ENCODE data around the gene BEND5. TPM values are rescaled to one million over a fixed set of nuclear protein-coding genes. Genes with fewer than 3 reads are reported as not detected.

The BEND5 gene
- total RNA-seq, 1 experiment from 2014 or later: not detected

DNA sequence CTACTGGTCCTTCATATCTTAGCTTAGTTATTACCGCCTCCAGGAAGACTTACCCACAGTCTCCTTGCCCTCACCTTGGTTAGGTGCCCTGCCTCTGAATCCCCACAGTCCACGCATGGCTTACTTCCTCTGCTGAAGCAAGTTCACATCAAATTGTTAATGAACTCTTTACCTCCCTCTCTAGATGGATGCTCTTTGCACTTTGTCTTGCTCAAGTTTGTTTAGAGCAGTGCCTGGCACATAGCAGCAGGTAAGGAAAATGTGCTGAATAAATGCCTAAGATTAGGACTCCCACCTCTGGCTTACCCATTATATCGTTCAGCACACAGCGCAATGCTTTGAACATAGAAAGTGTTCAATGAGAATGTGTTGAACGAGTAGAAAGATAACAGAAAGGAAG is 90.5 kb downstream of the BEND5 start:
- BruUV-seq (replicated peaks): no TSS peak
- TF ChIP-seq EZH2 (IDR thresholded peaks at IDR 0.05; ENCODE audit: low read depth): no peak
- TF ChIP-seq, protein P1, sequence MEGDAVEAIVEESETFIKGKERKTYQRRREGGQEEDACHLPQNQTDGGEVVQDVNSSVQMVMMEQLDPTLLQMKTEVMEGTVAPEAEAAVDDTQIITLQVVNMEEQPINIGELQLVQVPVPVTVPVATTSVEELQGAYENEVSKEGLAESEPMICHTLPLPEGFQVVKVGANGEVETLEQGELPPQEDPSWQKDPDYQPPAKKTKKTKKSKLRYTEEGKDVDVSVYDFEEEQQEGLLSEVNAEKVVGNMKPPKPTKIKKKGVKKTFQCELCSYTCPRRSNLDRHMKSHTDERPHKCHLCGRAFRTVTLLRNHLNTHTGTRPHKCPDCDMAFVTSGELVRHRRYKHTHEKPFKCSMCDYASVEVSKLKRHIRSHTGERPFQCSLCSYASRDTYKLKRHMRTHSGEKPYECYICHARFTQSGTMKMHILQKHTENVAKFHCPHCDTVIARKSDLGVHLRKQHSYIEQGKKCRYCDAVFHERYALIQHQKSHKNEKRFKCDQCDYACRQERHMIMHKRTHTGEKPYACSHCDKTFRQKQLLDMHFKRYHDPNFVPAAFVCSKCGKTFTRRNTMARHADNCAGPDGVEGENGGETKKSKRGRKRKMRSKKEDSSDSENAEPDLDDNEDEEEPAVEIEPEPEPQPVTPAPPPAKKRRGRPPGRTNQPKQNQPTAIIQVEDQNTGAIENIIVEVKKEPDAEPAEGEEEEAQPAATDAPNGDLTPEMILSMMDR (conservative IDR thresholded peaks at IDR 0.05): no peak
- POLR2A ChIA-PET (ENCODE audit: unreplicated experiment): no interaction called here

DNA sequence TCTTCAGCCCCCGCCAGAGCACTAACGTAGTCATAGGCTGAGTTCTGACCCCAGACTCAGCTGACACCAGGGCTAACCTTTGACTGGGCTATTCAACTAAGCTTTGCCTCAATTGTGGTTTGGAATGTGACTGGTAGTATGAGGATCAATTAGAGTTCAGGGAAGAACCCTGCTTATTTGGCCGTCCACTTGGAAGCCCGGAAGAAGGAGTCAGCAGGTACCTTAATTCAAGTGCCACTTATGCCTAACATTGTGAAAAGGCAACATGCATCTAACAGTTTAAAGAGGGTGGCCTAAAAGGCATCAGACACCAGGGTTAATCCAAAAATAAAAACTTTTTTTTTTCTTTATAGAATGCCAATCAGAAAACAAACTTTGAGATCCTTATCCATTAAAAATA is 92.3 kb downstream of the BEND5 start:
- intact Hi-C loops (cut with micrococcal nuclease; ENCODE audit: unreplicated experiment): no loop called here
- Histone ChIP-seq H2AFZ (no peak overlapping the region), H3K4me1 (replicated peaks; ENCODE audit: insufficient read depth) (no peaks in the 10 kb centered on the region), H3K79me2 (ENCODE audit: low read depth) (no peaks in the 10 kb centered on the region), H4K20me1 (ENCODE audit: insufficient read depth) (no peaks in the 10 kb centered on the region), H3K27ac (no peak overlapping the region), H3K4me2 (no peak overlapping the region), H3K9me3 (ENCODE audit: insufficient read depth, low read depth) (no peaks in the 10 kb centered on the region), H3K36me3 (ENCODE audit: low read depth) (no peaks in the 10 kb centered on the region), H3K4me3 (no peak overlapping the region), H3F3A (ENCODE audit: insufficient read depth, low read depth) (no peaks in the 10 kb centered on the region), H3K27me3 (ENCODE audit: insufficient read depth, low read depth) (peaks cover 12% of the 10 kb centered on the region; the same call in 1 of the 2 replicates), H3K9me2 (ENCODE audit: insufficient read depth) (no peaks in the 10 kb centered on the region)
- TF ChIP-seq, protein P1 (conservative IDR thresholded peaks at IDR 0.05): no peak
- TF ChIP-seq EZH2 (IDR thresholded peaks at IDR 0.05; ENCODE audit: low read depth): no peak
- ChIA-PET CTCF (no interaction called here), POLR2A (ENCODE audit: unreplicated experiment) (no interaction called here)
- DNase-seq: no peak
- no TSS peak for BruUV-seq (replicated peaks)

More for the DNA sequence above, 90.5 kb downstream of the BEND5 start:
- Histone ChIP-seq H3F3A (ENCODE audit: insufficient read depth, low read depth) (no peaks in the 10 kb centered on the region), H3K4me1 (replicated peaks; ENCODE audit: insufficient read depth) (no peaks in the 10 kb centered on the region), H3K27me3 (ENCODE audit: insufficient read depth, low read depth) (peaks cover 12% of the 10 kb centered on the region; the same call in 1 of the 2 replicates), H3K9me2 (ENCODE audit: insufficient read depth) (no peaks in the 10 kb centered on the region), H3K9me3 (ENCODE audit: insufficient read depth, low read depth) (no peaks in the 10 kb centered on the region), H4K20me1 (ENCODE audit: insufficient read depth) (no peaks in the 10 kb centered on the region), H3K27ac (no peak overlapping the region), H3K4me2 (no peak overlapping the region), H3K79me2 (ENCODE audit: low read depth) (no peaks in the 10 kb centered on the region), H3K36me3 (ENCODE audit: low read depth) (no peaks in the 10 kb centered on the region), H2AFZ (no peak overlapping the region), H3K4me3 (no peak overlapping the region)
- DNase-seq: no peak
- CTCF ChIA-PET: no interaction called here
- intact Hi-C loops (cut with micrococcal nuclease; ENCODE audit: unreplicated experiment): no loop called here

DNA sequence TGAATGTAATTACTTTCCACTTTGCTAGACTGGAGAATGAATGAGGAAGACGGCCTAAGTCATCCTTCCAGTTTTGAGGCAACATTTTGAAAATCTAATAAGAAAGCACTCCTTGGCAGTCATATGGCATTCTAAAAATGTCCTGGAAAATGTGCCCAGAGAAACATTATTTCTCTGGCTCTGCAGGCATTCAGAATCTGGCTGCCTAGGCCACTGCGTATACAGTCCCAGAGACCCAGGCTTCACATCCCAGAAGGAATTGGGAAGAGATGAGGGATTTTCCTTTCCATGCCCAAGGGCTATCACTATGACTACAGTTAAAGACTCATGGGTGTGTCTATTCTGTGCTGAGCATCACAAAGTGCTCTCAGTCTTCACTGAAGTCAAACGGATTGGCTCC is 92.9 kb downstream of the BEND5 start:
- H3K27ac ChIP-seq: no peak overlapping the region
- H3K4me1 ChIP-seq (replicated peaks; ENCODE audit: insufficient read depth): no peaks in the 10 kb centered on the region
- no peak overlapping the region for H3K4me3 ChIP-seq
- H3K9me3 ChIP-seq (ENCODE audit: insufficient read depth, low read depth): no peaks in the 10 kb centered on the region
- H3K36me3 ChIP-seq (ENCODE audit: low read depth): no peaks in the 10 kb centered on the region
- H3F3A ChIP-seq (ENCODE audit: insufficient read depth, low read depth): no peaks in the 10 kb centered on the region
- H2AFZ ChIP-seq: no peak overlapping the region
- DNase-seq: no peak
- no peaks in the 10 kb centered on the region for H3K79me2 ChIP-seq (ENCODE audit: low read depth)
- H4K20me1 ChIP-seq (ENCODE audit: insufficient read depth): no peaks in the 10 kb centered on the region
- H3K27me3 ChIP-seq (ENCODE audit: insufficient read depth, low read depth): peaks cover 12% of the 10 kb centered on the region; the same call in 1 of the 2 replicates
- H3K4me2 ChIP-seq: no peak overlapping the region
- H3K9me2 ChIP-seq (ENCODE audit: insufficient read depth): no peaks in the 10 kb centered on the region
- ChIA-PET POLR2A (ENCODE audit: unreplicated experiment) (no interaction called here), CTCF (no interaction called here)
- BruUV-seq (replicated peaks): no TSS peak
- intact Hi-C loops (cut with micrococcal nuclease; ENCODE audit: unreplicated experiment): no loop called here
- no peak for TF ChIP-seq EZH2 (IDR thresholded peaks at IDR 0.05; ENCODE audit: low read depth)
- TF ChIP-seq, protein P1 (conservative IDR thresholded peaks at IDR 0.05): no peak

Data from PC-9 (cell line).